ENCODE measurements around the gene SLC22A4.
A peak's percentile ranks its signal among the peaks of the same experiment; 100 is the strongest.

SLC22A4 gene

GRCh38 chr5:132300577-132301343 is 6.6 kb downstream of the SLC22A4 start:
- peak; percentile 72 for DNase-seq

GRCh38 chr5:132301344-132302271 is 7.4 kb downstream of the SLC22A4 start:
- DNase-seq, result peak; percentile 59

- DNase-seq, result no peak
These were observed 8.2 kb downstream of the SLC22A4 start for GRCh38 chr5:132302413-132302812.

- DNase-seq, result no peak
These were observed 9.4 kb downstream of the SLC22A4 start for GRCh38 chr5:132303589-132303988.

- no peak for DNase-seq
These were observed 11.2 kb downstream of the SLC22A4 start for GRCh38 chr5:132305420-132305819.

GRCh38 chr5:132308701-132309100 is 14.5 kb downstream of the SLC22A4 start:
- DNase-seq, result no peak

GRCh38 chr5:132309679-132310078 is 15.5 kb downstream of the SLC22A4 start:
- DNase-seq, result no peak

- DNase-seq, result no peak
These were observed 16.1 kb downstream of the SLC22A4 start for GRCh38 chr5:132310141-132310834.

- no peak for DNase-seq
These were observed 19.2 kb downstream of the SLC22A4 start for GRCh38 chr5:132313366-132313765.

GRCh38 chr5:132313961-132314432 is 19.8 kb downstream of the SLC22A4 start:
- peak; percentile 90 for DNase-seq

- peak; percentile 93 for DNase-seq
These were observed 21.4 kb downstream of the SLC22A4 start for GRCh38 chr5:132315529-132316067.

GRCh38 chr5:132319975-132320374 is 25.8 kb downstream of the SLC22A4 start:
- no peak for DNase-seq

GRCh38 chr5:132321109-132321721 is 27.0 kb downstream of the SLC22A4 start:
- no peak for DNase-seq

GRCh38 chr5:132322266-132322665 is 28.1 kb downstream of the SLC22A4 start:
- DNase-seq, result no peak

- DNase-seq, result no peak
These were observed 29.0 kb downstream of the SLC22A4 start for GRCh38 chr5:132323202-132323601.

- DNase-seq, result no peak
These were observed 31.5 kb downstream of the SLC22A4 start for GRCh38 chr5:132325691-132326090.

GRCh38 chr5:132327252-132327955 is 33.2 kb downstream of the SLC22A4 start:
- DNase-seq, result peak; percentile 67

- DNase-seq, result no peak
These were observed 40.6 kb downstream of the SLC22A4 start for GRCh38 chr5:132334812-132335211.

GRCh38 chr5:132335402-132335801 is 41.2 kb downstream of the SLC22A4 start:
- no peak for DNase-seq

- DNase-seq, result no peak
These were observed 45.3 kb downstream of the SLC22A4 start for GRCh38 chr5:132339502-132339901.

- DNase-seq, result no peak
These were observed 48.3 kb downstream of the SLC22A4 start for GRCh38 chr5:132342291-132343180.
